Activated CD4-positive, alpha-beta memory T cell treated with anti-CD3 and anti-CD28 coated beads for 36 hours (primary cell): Measurements from ENCODE around the gene CPHXL2. TPM values are rescaled to one million over a fixed set of nuclear protein-coding genes. Genes with fewer than 3 reads are reported as not detected.

Source experiments
- CTCF ChIA-PET: fragments of 350-600 bp; sonication (Branson Sonifier 250); formaldehyde crosslinking; loops from one replicate; lab custom pipeline; 2021; ENCODE audit warnings: antibody characterized with exemption, inconsistent platforms; lab: Charles Lee
- POLR2A ChIA-PET: fragments of 350-600 bp; sonication (Branson Sonifier 250); formaldehyde crosslinking; loops from one replicate; lab custom pipeline; 2021; ENCODE audit warnings: antibody characterized with exemption; lab: Charles Lee
- DNase-seq: peaks from one replicate; pipeline ENCODE4 v3.0.0-alpha.2; 2020
- H3K27ac Mint-ChIP-seq: one replicate; pipeline ENCODE4 v1.8.0; 2021; ENCODE audit warnings: mixed read lengths
- H3K27me3 Mint-ChIP-seq: one replicate; pipeline ENCODE4 v1.8.0; 2021; ENCODE audit warnings: mixed read lengths
- H3K36me3 Mint-ChIP-seq: one replicate; pipeline ENCODE4 v1.8.0; 2021; ENCODE audit warnings: mixed read lengths
- H3K4me1 Mint-ChIP-seq: one replicate; pipeline ENCODE4 v1.8.0; 2021; ENCODE audit warnings: low read depth, mixed read lengths
- H3K4me3 Mint-ChIP-seq: one replicate; pipeline ENCODE4 v1.8.0; 2021; ENCODE audit warnings: mild to moderate bottlenecking, mixed read lengths
- H3K9me3 Mint-ChIP-seq: one replicate; pipeline ENCODE4 v1.8.0; 2021; ENCODE audit warnings: mixed read lengths
- intact Hi-C: fragments of 100-400 bp; cut with micrococcal nuclease; formaldehyde crosslinking; loops from one replicate; pipeline ENCODE4 v1.15.1; 2023
- total RNA-seq, 2 experiments: library from RNA; stranded (reverse); gene quantifications; one replicate each; pipeline ENCODE4 v1.2.3, GENCODE V29; 2021

Gene CPHXL2
- total RNA-seq, 2 experiments from 2014 or later, result not detected

GRCh38 chr16:75667503-75667902, 9.3 kb downstream of the CPHXL2 start:
- intact Hi-C loops, result no loop called here
- no peak overlapping the region for H3K4me3 Mint-ChIP-seq
- no peaks in the 10 kb centered on the region for H3K9me3 Mint-ChIP-seq
- POLR2A ChIA-PET, result no interaction called here
- no peaks in the 10 kb centered on the region for H3K4me1 Mint-ChIP-seq
- no peak for DNase-seq
- H3K27me3 Mint-ChIP-seq, result no peaks in the 10 kb centered on the region
- no peaks in the 10 kb centered on the region for H3K36me3 Mint-ChIP-seq
- CTCF ChIA-PET, result no interaction called here
- H3K27ac Mint-ChIP-seq, result no peak overlapping the region

GRCh38 chr16:75660726-75661302, 16.0 kb downstream of the CPHXL2 start:
- H3K27me3 Mint-ChIP-seq, result no peaks in the 10 kb centered on the region
- no peak for DNase-seq
- peaks cover 7% of the 10 kb centered on the region for H3K4me1 Mint-ChIP-seq
- intact Hi-C loops, result no loop called here
- ChIA-PET CTCF (no interaction called here), POLR2A (no interaction called here)
- no peaks in the 10 kb centered on the region for H3K9me3 Mint-ChIP-seq
- H3K4me3 Mint-ChIP-seq, result no peak overlapping the region
- H3K27ac Mint-ChIP-seq, result no peak overlapping the region
- peaks cover 14% of the 10 kb centered on the region for H3K36me3 Mint-ChIP-seq

- Mint-ChIP-seq H3K27me3 (no peaks in the 10 kb centered on the region), H3K27ac (no peak overlapping the region), H3K9me3 (no peaks in the 10 kb centered on the region), H3K36me3 (peaks cover 14% of the 10 kb centered on the region), H3K4me3 (no peak overlapping the region), H3K4me1 (peaks cover 8% of the 10 kb centered on the region)
- CTCF ChIA-PET, result no interaction called here
- intact Hi-C loops, result no loop called here
- DNase-seq, result no peak
- POLR2A ChIA-PET, result no interaction called here
Observed at GRCh38 chr16:75660321-75660720, 16.5 kb downstream of the CPHXL2 start.

GRCh38 chr16:75658175-75658574, 18.6 kb downstream of the CPHXL2 start:
- H3K4me1 Mint-ChIP-seq, result peaks cover 18% of the 10 kb centered on the region
- intact Hi-C loops, result no loop called here
- H3K27ac Mint-ChIP-seq, result no peak overlapping the region
- no peaks in the 10 kb centered on the region for H3K27me3 Mint-ChIP-seq
- POLR2A ChIA-PET, result interaction anchor here (1.9 kb wide), 1 partner anchor 36 kb away, joined by 6 read pairs; the partner anchor contains the start of gene ADAT1
- no peak for DNase-seq
- H3K4me3 Mint-ChIP-seq, result no peak overlapping the region
- H3K9me3 Mint-ChIP-seq, result no peaks in the 10 kb centered on the region
- peaks cover 24% of the 10 kb centered on the region for H3K36me3 Mint-ChIP-seq
- CTCF ChIA-PET, result no interaction called here

GRCh38 chr16:75653922-75654321, 22.9 kb downstream of the CPHXL2 start:
- no peaks in the 10 kb centered on the region for H3K27me3 Mint-ChIP-seq
- H3K36me3 Mint-ChIP-seq, result peaks cover 38% of the 10 kb centered on the region
- H3K4me3 Mint-ChIP-seq, result no peak overlapping the region
- CTCF ChIA-PET, result interaction anchor here (0.7 to 0.9 kb wide), 2 partner anchors 137 to 189 kb away, joined by 3 read pairs; no protein-coding TSS in a partner anchor
- intact Hi-C loops, result no loop called here
- H3K9me3 Mint-ChIP-seq, result no peaks in the 10 kb centered on the region
- H3K27ac Mint-ChIP-seq, result peak overlapping the region; percentile 80
- no peak for DNase-seq
- H3K4me1 Mint-ChIP-seq, result peaks cover 45% of the 10 kb centered on the region
- POLR2A ChIA-PET, result no interaction called here

GRCh38 chr16:75648265-75649076, 28.3 kb downstream of the CPHXL2 start:
- Mint-ChIP-seq H3K4me1 (peaks cover 57% of the 10 kb centered on the region), H3K27ac (peak overlapping the region; percentile 98), H3K36me3 (peaks cover 42% of the 10 kb centered on the region), H3K4me3 (peak overlapping the region; percentile 94), H3K27me3 (no peaks in the 10 kb centered on the region), H3K9me3 (no peaks in the 10 kb centered on the region)
- POLR2A ChIA-PET, result interaction anchor here (0.6 to 5.0 kb wide), 16 partner anchors 11 to 1543 kb away, joined by 3 to 83 read pairs (median 4); partner anchors contain the start of genes ADAT1, CFDP1 and MON1B
- intact Hi-C loops, result loop anchor here (1.0 to 10.0 kb wide), 4 partner anchors 131 to 1354 kb away; partner anchors contain the start of genes CFDP1, PSMD7 and RFWD3
- peak; percentile 91 for DNase-seq
- CTCF ChIA-PET, result interaction anchor here (0.5 to 6.4 kb wide), 15 partner anchors 12 to 449 kb away, joined by 3 to 35 read pairs (median 4); partner anchors contain the start of genes ADAT1, GABARAPL2, TMEM170A and TMEM231

- DNase-seq, result peak; percentile 97
- CTCF ChIA-PET, result interaction anchor here (0.5 to 6.4 kb wide), 13 partner anchors 8 to 447 kb away, joined by 3 to 35 read pairs (median 4); partner anchors contain the start of genes ADAT1, TMEM170A and TMEM231
- peaks cover 54% of the 10 kb centered on the region for H3K4me1 Mint-ChIP-seq
- peaks cover 46% of the 10 kb centered on the region for H3K36me3 Mint-ChIP-seq
- H3K27me3 Mint-ChIP-seq, result no peaks in the 10 kb centered on the region
- H3K27ac Mint-ChIP-seq, result peak within 1 kb of the TSS; percentile 98
- intact Hi-C loops, result loop anchor here (1.0 to 10.0 kb wide), 10 partner anchors 24 to 1543 kb away; partner anchors contain the start of genes ADAT1, CFDP1, MON1B and PSMD7
- POLR2A ChIA-PET, result interaction anchor here (0.7 to 5.0 kb wide), 19 partner anchors 10 to 1543 kb away, joined by 3 to 83 read pairs (median 5); partner anchors contain the start of genes ADAT1, CFDP1, MON1B and TMEM170A
- H3K9me3 Mint-ChIP-seq, result no peaks in the 10 kb centered on the region
- H3K4me3 Mint-ChIP-seq, result peak within 1 kb of the TSS; percentile 94
Observed at GRCh38 chr16:75647492-75648264, 29.1 kb downstream of the CPHXL2 start, which contains the start of the genes KARS1 and TERF2IP. Gene KARS1, minus strand, starts transcription at chr16:75647665. Its CDS starts 26 bp downstream, at chr16:75647639. Gene TERF2IP, plus strand, starts transcription at chr16:75647773. Its CDS starts 110 bp downstream, at chr16:75647883.

- ChIA-PET CTCF (interaction anchor here (0.8 to 6.4 kb wide), 9 partner anchors 8 to 447 kb away, joined by 3 to 35 read pairs (median 4); partner anchors contain the start of genes ADAT1 and TMEM170A), POLR2A (interaction anchor here (0.7 to 5.0 kb wide), 17 partner anchors 9 to 1544 kb away, joined by 3 to 83 read pairs (median 5); partner anchors contain the start of genes ADAT1, CFDP1, MON1B and TMEM170A)
- intact Hi-C loops, result loop anchor here (1.0 to 10.0 kb wide), 8 partner anchors 24 to 1544 kb away; partner anchors contain the start of genes ADAT1, MON1B, PSMD7 and RFWD3
- Mint-ChIP-seq H3K36me3 (peaks cover 49% of the 10 kb centered on the region), H3K27me3 (no peaks in the 10 kb centered on the region), H3K4me3 (peak overlapping the region; percentile 94), H3K9me3 (no peaks in the 10 kb centered on the region), H3K4me1 (peaks cover 55% of the 10 kb centered on the region), H3K27ac (peak overlapping the region; percentile 98)
- no peak for DNase-seq
Observed at GRCh38 chr16:75647112-75647491, 29.7 kb downstream of the CPHXL2 start.

GRCh38 chr16:75644240-75645012, 32.4 kb downstream of the CPHXL2 start:
- ChIA-PET CTCF (interaction anchor here (0.6 to 2.1 kb wide), 5 partner anchors 18 to 179 kb away, joined by 3 to 6 read pairs (median 4); partner anchors contain the start of gene TMEM170A), POLR2A (interaction anchor here (1.4 kb wide), 2 partner anchors 14 to 21 kb away, joined by 3 to 6 read pairs; partner anchors contain the start of gene ADAT1)
- Mint-ChIP-seq H3K4me3 (peak overlapping the region; percentile 51), H3K4me1 (peaks cover 44% of the 10 kb centered on the region), H3K9me3 (no peaks in the 10 kb centered on the region), H3K36me3 (peaks cover 56% of the 10 kb centered on the region), H3K27ac (peak overlapping the region; percentile 69), H3K27me3 (no peaks in the 10 kb centered on the region)
- intact Hi-C loops, result loop anchor here (5.0 to 10.0 kb wide), 2 partner anchors 977 to 1350 kb away; partner anchors contain the start of genes PSMD7 and RFWD3
- DNase-seq, result no peak

GRCh38 chr16:75640598-75640997, 36.2 kb downstream of the CPHXL2 start:
- DNase-seq, result no peak
- H3K36me3 Mint-ChIP-seq, result peaks cover 68% of the 10 kb centered on the region
- POLR2A ChIA-PET, result no interaction called here
- H3K4me1 Mint-ChIP-seq, result peaks cover 40% of the 10 kb centered on the region
- H3K27ac Mint-ChIP-seq, result no peak overlapping the region
- no peaks in the 10 kb centered on the region for H3K27me3 Mint-ChIP-seq
- CTCF ChIA-PET, result interaction anchor here (1.8 kb wide), 1 partner anchor 176 kb away, joined by 4 read pairs; the partner anchor contains the start of gene TMEM170A
- no peaks in the 10 kb centered on the region for H3K9me3 Mint-ChIP-seq
- no peak overlapping the region for H3K4me3 Mint-ChIP-seq
- intact Hi-C loops, result loop anchor here (10.0 kb wide), 1 partner anchor 1346 kb away; the partner anchor contains the start of gene PSMD7
